ENCODE data around the gene ARID2. TPM values are rescaled to one million over a fixed set of nuclear protein-coding genes. Genes with fewer than 3 reads are reported as not detected.
A peak's percentile ranks its signal among the peaks of the same experiment; 100 is the strongest.

The ARID2 gene
- total RNA-seq, 4 donors from 2014 or later = 22.9 to 39.9 (median 33.8) TPM

DNA sequence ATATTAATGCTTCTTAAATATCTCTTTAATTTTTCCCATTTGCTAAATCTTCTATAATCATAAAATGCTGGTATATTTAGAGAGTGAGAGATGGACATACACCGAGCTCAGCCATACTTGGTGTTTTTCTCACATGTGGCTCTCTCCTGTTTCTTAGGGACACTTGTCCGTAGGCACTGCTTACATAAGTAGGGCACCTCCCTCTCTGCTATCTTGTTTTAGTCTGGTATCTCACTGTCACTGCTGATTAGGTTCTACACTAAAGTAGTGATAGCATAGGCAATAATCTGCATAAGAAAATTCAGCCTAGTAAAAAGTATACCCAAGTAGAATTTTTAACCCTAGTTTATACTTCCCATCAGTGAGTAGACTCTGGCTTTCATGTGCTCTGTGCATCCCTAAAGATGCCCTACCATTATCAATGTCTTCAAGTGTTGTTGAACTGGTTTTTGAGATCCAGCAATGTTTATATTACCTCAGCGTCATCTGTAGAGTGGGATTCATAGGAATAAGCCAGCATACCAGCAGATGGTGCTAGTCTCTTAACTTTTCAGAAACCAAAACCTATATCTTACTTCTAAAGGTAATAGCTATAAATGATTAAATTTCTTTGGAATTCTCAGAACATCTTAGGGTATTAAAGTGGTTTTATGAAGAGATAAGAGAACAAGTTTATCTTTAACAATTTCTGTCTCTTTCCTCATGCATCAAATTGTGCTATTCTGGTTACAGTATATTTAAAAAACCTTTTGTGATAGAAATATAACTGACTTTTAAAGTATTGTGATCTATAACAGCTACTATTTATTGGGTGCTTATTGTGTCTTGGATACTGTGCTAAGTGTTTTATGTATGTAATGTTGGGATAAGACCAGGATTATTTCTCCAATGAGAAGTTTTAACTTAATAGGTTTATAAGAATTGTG lies 32.9 kb downstream of the ARID2 start:
- TF ChIP-seq, protein P1, sequence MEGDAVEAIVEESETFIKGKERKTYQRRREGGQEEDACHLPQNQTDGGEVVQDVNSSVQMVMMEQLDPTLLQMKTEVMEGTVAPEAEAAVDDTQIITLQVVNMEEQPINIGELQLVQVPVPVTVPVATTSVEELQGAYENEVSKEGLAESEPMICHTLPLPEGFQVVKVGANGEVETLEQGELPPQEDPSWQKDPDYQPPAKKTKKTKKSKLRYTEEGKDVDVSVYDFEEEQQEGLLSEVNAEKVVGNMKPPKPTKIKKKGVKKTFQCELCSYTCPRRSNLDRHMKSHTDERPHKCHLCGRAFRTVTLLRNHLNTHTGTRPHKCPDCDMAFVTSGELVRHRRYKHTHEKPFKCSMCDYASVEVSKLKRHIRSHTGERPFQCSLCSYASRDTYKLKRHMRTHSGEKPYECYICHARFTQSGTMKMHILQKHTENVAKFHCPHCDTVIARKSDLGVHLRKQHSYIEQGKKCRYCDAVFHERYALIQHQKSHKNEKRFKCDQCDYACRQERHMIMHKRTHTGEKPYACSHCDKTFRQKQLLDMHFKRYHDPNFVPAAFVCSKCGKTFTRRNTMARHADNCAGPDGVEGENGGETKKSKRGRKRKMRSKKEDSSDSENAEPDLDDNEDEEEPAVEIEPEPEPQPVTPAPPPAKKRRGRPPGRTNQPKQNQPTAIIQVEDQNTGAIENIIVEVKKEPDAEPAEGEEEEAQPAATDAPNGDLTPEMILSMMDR (IDR thresholded peaks at IDR 0.05) = peak; percentile 18 to 50 (median 44)
- TF ChIP-seq POLR2A (IDR thresholded peaks at IDR 0.05) = no peak
- no peak for TF ChIP-seq POLR2AphosphoS5 (IDR thresholded peaks at IDR 0.05)
- TF ChIP-seq EP300 (IDR thresholded peaks at IDR 0.05; ENCODE audit: low read depth) = no peak
- H3K27ac ChIP-seq = no peak overlapping the region
- intact Hi-C loops (cut with DNase I; ENCODE audit: low total_unique reads) (no loop called here), in situ Hi-C loops (cut with MboI; ENCODE audit: low pct_ligation_motif_present in 1 of 4, low pct_unique_long_range_greater_than_20kb in 1 of 4, low sequenced_read_pairs in 3 of 4) (no loop called here)
- peaks cover 3 to 18% (median 5%) of the 10 kb centered on the region in 4 donors for H3K4me1 ChIP-seq
- H3K27me3 ChIP-seq = no peaks in the 10 kb centered on the region
- H3K9me3 ChIP-seq = no peaks in the 10 kb centered on the region
- no peaks in the 10 kb centered on the region for H3K36me3 ChIP-seq
- DNase-seq = no peak
- no peak overlapping the region for H3K4me3 ChIP-seq
- 46 to 56% methylated on average over 3 of the region's 3 CpGs for WGBS, 2 donors (ENCODE audit: low coverage in 1 of 2)

- Histone ChIP-seq H3K4me3 (no peak overlapping the region), H3K27ac (no peak overlapping the region), H3K36me3 (no peaks in the 10 kb centered on the region), H3K9me3 (no peaks in the 10 kb centered on the region), H3K27me3 (no peaks in the 10 kb centered on the region), H3K4me1 (peaks cover 3 to 21% (median 5%) of the 10 kb centered on the region in 4 donors)
- intact Hi-C loops (cut with DNase I; ENCODE audit: low total_unique reads) (no loop called here), in situ Hi-C loops (cut with MboI; ENCODE audit: low pct_ligation_motif_present in 1 of 4, low pct_unique_long_range_greater_than_20kb in 1 of 4, low sequenced_read_pairs in 3 of 4) (no loop called here)
- no peak for TF ChIP-seq POLR2A (IDR thresholded peaks at IDR 0.05)
- TF ChIP-seq, protein P1 (IDR thresholded peaks at IDR 0.05) = no peak
- TF ChIP-seq POLR2AphosphoS5 (IDR thresholded peaks at IDR 0.05) = no peak
- no peak for TF ChIP-seq EP300 (IDR thresholded peaks at IDR 0.05; ENCODE audit: low read depth)
- DNase-seq = no peak
- WGBS, 2 donors (ENCODE audit: low coverage in 1 of 2) = 98 to 100% methylated on average over 4 of the region's 4 CpGs
Measured at GRCh38 chr12:45763381-45763780, 33.9 kb downstream of the ARID2 start.

DNA sequence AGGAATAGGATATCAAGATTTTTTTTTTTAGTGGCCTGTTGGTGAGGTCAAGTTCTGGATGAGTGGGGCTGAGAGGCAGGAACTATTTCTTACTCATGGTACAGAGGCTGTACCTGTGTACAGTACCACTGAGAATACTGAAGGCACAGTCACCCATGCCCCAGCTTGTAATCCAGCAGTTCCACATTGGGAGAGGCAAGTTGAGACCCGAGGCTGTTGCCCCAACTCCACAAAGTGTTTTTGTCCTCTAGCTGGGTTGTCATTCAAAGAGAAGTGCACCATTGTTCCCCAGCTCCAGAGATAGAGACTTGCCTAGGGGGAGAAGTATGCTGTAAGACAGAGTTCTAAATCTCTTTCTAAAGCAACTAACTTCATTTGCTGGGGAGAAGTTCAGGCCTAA lies 38.7 kb downstream of the ARID2 start:
- H3K27me3 ChIP-seq = no peaks in the 10 kb centered on the region
- no peaks in the 10 kb centered on the region for H3K9me3 ChIP-seq
- H3K4me3 ChIP-seq = no peak overlapping the region
- intact Hi-C loops (cut with DNase I; ENCODE audit: low total_unique reads) (no loop called here), in situ Hi-C loops (cut with MboI; ENCODE audit: low pct_ligation_motif_present in 1 of 4, low pct_unique_long_range_greater_than_20kb in 1 of 4, low sequenced_read_pairs in 3 of 4) (no loop called here)
- no peaks in the 10 kb centered on the region for H3K36me3 ChIP-seq
- peaks cover 0 to 11% (median 0%) of the 10 kb centered on the region in 4 donors for H3K4me1 ChIP-seq
- no peak overlapping the region for H3K27ac ChIP-seq
- WGBS, 2 donors (ENCODE audit: low coverage in 1 of 2) = 94% methylated on average over 1 of the region's 1 CpG; no CpG with 5 or more reads in 1 of the 2 donors
- TF ChIP-seq EP300 (IDR thresholded peaks at IDR 0.05; ENCODE audit: low read depth) (no peak), POLR2AphosphoS5 (IDR thresholded peaks at IDR 0.05) (no peak), POLR2A (IDR thresholded peaks at IDR 0.05) (no peak)
- TF ChIP-seq, protein P1 (IDR thresholded peaks at IDR 0.05) = no peak
- no peak for DNase-seq

DNA sequence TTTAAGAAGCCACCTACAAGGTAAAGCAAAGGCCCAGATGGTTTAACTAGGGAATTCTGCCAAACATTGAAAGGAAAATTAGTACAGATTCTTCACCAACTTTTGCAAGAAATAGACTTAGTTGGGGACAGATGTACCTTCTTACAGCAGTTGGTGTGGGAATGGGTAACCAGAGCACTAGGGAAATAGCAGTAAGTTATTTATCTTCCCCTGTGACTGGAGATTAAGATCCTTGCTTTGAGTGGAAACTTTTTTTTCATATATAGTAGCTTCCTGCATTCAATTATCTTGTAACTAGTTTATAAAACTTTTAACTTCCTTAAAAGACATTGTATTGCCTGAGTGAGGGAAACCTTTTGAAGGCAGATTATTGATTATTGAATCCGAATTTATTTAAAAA lies 44.2 kb downstream of the ARID2 start:
- H3K27me3 ChIP-seq = no peaks in the 10 kb centered on the region
- H3K4me3 ChIP-seq = no peak overlapping the region
- in situ Hi-C loops (cut with MboI; ENCODE audit: low pct_ligation_motif_present in 1 of 4, low pct_unique_long_range_greater_than_20kb in 1 of 4, low sequenced_read_pairs in 3 of 4) (no loop called here), intact Hi-C loops (cut with DNase I; ENCODE audit: low total_unique reads) (no loop called here)
- no peak for DNase-seq
- H3K4me1 ChIP-seq = peaks cover 0 to 17% (median 7%) of the 10 kb centered on the region in 4 donors
- TF ChIP-seq, protein P1 (IDR thresholded peaks at IDR 0.05) = no peak
- TF ChIP-seq EP300 (IDR thresholded peaks at IDR 0.05; ENCODE audit: low read depth) = no peak
- no peak for TF ChIP-seq POLR2AphosphoS5 (IDR thresholded peaks at IDR 0.05)
- no peak for TF ChIP-seq POLR2A (IDR thresholded peaks at IDR 0.05)
- WGBS, 2 donors (ENCODE audit: low coverage in 1 of 2) = 89 to 100% methylated on average over 1 of the region's 1 CpG
- H3K9me3 ChIP-seq = no peaks in the 10 kb centered on the region
- no peak overlapping the region for H3K27ac ChIP-seq
- H3K36me3 ChIP-seq = no peaks in the 10 kb centered on the region

All from transverse colon (tissue), 4 donors.